GM19468 (cell line): ENCODE data around the gene FLG.
"Not testable (repeated sequence)": the region's sequence is repeated elsewhere in the genome, so short reads cannot be mapped to it uniquely, and the experiment has no call there.

Experiments
- ATAC-seq: cut with Tn5 transposase; IDR thresholded peaks from one replicate; pipeline ENCODE4 v1.9.1; 2021; ENCODE audit warnings: mild to moderate bottlenecking, moderate library complexity, moderate number of reproducible peaks; ENCODE audit not compliant: unreplicated experiment; ENCODE audit errors: extremely low read depth

The FLG gene

GRCh38 chr1:152303139-152303872 lies 21.7 kb downstream of the FLG start:
- ATAC-seq, result not testable (repeated sequence)

- ATAC-seq, result not testable (repeated sequence)
These were observed 68.6 kb downstream of the FLG start for GRCh38 chr1:152256394-152256793.
